SK-MEL-5 (cell line): Measurements from ENCODE around the gene EIF2A. TPM values are rescaled to one million over a fixed set of nuclear protein-coding genes. Genes with fewer than 3 reads are reported as not detected.
"Not testable (repeated sequence)": the region's sequence is repeated elsewhere in the genome, so short reads cannot be mapped to it uniquely, and the experiment has no call there.

Experiments
- DNase-seq: peaks from one replicate; pipeline ENCODE4 v3.0.0-alpha.2; 2016; ENCODE audit warnings: low read depth, low spot score
- in situ Hi-C: cut with HindIII; loops from 2 replicates; pipeline ENCODE4 v1.10.0; 2016; ENCODE audit warnings: low sequenced_read_pairs, high pct_unique_total_duplicates, low pct_unique_long_range_greater_than_20kb
- total RNA-seq: library from RNA; depleted of rRNA; stranded (reverse); fragments of >200 nt; shearing (Covaris generic); gene quantifications from 2 replicates; pipeline ENCODE4 v1.2.3, GENCODE V29; 2014

Gene EIF2A
- total RNA-seq, 1 experiment from 2014 or later = 200 TPM

DNA sequence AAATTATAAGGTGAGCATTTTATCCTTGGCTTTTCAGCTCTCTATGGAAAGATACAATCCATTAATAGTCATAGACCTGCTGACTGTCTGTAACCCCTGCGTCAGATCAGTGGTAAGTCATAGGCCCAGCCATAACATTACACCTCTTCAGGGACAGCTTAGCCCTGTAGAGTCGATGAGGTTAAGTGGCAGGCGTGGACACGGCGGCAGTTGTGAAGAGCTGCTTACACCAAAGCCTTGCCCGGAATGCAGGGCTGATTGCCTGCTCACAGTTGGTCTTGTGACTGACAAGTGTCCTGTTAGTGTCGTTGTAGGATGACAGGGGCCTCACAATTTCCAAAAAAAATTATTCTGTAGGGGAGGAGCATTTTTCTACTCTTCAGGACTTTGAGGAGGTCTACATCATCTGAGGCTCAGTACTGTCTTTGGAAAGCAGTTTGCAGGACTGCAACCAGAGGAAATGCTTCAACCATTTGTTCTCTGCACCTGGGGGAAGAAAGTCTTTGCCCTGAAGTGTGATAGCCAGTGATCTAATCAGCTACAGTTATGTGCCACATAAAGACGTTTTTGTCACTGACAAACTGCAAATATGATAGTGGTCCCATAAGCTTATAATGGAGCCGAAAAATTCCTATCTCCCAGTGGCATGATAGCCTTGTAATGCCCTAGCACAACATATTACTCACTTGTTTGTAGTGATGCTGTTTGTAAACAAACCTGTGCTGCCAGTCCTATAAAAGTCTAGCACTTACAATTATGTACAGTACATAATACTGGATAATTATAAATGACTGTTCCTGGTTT, 41.6 kb downstream of the EIF2A start:
- in situ Hi-C loops = no loop called here
- DNase-seq = no peak

DNA sequence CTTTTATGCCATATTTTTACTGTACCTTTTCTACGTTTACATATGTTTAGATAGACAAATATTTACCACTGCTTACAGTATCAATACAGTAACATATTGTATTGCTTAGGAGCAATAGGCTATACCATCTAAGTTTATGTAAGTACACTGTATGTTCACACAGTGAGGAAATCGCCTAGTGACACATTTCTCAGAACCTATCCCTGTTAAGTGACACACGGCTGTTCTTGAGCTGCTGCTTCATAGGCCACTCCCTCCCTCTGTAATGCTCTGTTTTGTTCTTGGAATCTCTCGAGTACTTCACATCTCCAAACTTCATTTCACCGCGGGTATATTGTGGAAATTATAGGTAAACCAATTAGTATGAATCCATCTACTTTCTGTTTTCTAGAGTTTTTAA, 43.2 kb downstream of the EIF2A start:
- in situ Hi-C loops = no loop called here

DNA sequence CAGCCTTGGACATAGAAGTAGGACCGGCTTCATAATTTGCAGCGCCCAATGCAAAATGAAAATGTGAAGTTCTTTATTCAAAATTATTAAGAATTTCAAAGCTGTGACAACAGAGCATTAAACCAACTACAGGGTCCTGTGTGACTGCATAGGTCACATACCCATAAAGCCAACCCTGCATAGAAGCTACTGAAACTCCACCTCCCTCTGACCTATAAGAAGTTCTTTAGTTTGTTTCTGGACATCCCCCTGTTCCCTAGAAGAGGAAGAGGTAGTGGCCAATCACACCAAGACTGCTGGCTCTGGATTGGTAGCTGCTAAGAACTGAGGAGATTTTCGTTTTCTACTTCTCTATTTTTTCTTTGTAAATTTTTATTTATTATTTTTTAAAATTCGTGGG, 47.6 kb downstream of the EIF2A start:
- no peak for DNase-seq
- in situ Hi-C loops = no loop called here

More for the DNA sequence above, 43.2 kb downstream of the EIF2A start:
- DNase-seq = no peak

DNA sequence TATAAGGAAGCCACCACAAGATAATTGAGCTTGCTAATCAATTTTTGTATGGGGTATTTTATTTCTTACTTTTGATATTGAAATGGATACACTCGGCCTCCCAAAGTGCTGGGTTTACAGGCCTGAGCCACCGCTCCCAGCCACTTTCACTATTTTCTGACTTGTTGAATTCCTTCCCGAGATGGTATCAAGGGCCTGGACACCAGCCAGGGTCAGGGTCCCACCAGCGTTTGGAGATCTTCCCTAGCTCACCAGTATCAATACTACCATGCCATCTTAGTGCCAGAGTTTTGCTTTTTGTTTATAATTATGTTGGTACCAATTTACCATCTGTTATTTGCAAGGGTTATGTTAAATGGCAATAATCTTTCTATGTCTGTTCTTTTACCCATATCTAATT, 51.1 kb downstream of the EIF2A start:
- in situ Hi-C loops = no loop called here
- no peak for DNase-seq

DNA sequence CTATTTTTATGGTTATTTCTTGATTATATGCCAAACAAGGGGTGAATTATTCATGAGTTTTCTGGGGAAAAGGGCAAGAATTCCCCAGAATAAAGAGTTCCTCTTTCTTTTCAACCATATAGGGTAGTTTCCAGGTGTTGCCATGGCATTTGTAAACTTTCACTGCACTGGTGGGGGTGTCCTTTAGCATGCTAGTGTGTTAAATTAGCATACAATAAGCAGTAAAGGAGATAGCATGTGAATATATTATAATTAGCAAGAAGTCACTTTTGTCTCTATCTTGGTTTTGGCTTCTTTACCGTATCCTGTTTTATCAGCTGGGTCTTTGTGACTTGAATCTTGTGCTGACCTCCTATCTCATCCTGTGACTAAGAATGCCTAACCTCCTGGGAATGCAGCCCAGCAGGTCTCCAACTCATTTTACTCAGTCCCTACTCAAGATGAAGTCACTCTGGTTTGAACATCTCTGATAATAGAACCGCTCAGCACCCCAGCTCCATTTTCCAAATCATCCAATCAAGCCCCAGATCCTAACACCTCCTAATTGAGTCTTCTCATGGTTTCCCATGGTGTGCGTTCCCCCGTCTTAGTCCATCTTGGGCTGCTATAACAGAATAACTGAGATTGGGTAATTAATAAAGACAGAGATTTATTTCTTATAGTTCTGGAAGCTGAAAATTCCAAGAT, 53.2 kb downstream of the EIF2A start:
- DNase-seq = peak; percentile 44
- in situ Hi-C loops = no loop called here

DNA sequence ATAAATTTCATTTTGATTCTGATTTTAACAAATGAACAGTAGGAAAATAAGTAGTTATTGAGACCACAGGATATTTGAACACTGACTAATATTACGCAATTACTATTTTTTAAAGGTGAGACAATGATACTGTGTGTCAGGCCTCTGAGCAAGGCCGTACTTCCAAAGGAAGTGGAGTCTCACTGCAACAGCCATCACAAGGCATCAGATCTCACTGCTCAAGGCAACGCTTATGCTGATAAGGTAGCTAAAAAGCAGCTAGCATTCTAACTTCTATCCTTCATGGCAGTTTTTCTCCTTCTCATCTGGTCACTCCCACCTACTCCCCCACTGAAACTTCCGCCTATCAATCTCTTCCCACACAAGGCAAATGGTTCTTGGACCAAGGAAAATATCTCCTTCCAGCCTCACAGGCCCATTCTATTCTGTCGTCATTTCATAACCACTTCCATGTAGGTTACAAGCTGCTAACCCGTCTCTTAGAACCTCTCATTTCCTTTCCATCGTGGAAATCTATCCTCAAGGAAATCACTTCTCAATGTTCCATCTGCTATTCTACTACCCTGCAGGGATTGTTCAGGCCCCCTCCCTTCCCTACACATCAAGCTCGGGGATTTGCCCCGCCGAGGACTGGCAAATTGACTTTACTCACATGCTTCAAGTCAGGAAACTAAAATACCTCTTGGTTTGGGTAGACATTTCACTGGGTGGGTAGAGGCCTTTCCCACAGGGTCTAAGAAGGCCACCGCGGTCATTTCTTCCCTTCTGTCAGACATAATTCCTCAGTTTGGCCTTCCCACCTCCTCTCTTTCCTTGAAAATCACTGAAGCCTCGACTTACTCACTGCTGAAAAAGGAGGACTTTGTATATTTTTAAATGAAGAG, 54.3 kb downstream of the EIF2A start:
- in situ Hi-C loops, DNase-seq: not testable (repeated sequence)

DNA sequence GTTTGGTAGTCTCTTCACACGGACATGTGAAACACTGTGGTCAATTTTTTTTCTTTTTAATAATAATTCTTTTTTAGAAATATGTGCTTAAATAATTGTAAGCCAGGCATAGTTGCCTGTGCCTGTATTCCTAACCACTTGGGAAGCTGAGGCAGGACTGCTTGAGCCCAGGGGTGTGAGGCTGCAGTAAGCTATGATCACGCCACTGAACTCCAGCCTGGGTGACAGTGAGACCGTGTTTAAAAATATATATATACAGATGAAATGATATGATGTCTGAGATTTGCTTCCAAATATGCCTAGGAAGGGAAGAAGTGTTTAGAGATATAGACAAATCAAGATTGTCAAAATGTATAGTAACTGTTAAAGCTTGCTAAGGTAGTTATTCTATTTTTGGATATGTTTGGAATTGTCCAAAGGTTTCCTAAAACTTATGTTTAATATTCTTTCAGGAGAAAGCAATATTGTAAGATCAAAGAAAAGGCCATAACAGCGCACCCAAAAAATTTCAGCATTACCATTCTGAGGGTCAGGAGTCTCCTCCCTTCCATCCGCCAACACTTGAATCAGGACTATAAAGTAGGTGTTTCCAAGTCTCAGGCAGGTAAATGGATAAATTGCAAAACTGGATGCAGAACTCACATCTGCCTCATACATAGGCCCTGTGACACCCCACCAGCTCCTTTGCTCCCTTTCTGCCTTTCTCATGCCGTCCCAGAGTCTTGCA, 56.0 kb downstream of the EIF2A start:
- in situ Hi-C loops = no loop called here
- DNase-seq = no peak

DNA sequence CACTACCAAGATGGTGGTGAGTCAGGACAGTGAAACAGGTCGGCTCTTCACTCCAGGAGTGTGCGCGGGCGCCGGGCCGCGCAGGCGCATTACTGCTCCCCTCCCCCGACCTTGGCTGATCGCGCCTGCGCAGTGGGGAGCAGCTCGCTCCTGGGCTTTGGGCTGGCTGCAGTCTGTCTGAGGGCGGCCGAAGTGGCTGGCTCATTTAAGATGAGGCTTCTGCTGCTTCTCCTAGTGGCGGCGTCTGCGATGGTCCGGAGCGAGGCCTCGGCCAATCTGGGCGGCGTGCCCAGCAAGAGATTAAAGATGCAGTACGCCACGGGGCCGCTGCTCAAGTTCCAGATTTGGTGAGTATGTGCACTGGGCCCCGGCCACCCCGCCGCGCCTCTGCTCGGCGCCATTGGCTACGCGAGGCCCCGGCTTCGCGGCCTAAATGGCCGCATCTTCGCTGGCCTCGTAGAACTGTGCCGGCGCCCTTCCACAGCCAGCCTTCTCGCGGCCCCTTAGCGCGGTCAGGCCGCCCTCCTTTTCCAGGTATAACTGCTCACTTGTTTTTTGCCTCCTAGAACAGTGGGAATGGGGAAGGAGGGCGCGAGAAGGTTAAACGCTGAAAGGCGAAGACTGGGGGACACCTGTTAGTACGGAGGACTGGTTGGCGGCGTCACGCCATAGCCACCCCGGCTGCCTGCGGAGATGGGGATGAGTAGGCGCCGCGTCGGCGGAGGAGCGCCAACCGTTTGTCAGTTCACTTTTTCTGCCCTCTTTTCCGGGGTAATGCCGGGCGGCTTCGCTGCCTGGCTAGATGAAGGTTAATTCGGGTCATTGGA, 56.8 kb downstream of the EIF2A start, which contains the start of gene SELENOT:
SELENOT (plus strand) TSS at position 169 of the 827 bp plus-strand sequence; CDS start at position 211, 42 bp downstream.
- in situ Hi-C loops = no loop called here
- peak; percentile 94 for DNase-seq

DNA sequence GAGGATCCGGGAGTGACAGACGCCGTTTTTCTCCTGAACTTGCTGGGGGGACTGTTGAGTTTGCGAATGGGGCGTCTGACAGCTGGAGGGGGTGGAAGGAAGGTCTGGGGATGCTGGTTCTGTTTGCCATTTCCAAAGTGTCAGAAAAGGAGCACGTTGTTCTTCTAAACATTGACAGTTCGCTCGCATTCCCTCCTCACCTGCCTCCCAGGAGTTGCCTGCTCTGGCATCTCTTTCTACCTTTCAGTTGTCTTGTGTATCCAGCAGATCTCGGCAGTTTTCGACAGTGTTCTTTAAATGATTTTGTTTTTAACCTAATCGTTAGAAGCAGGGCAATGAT, 57.4 kb downstream of the EIF2A start:
- in situ Hi-C loops = no loop called here
- DNase-seq = peak; percentile 20

DNA sequence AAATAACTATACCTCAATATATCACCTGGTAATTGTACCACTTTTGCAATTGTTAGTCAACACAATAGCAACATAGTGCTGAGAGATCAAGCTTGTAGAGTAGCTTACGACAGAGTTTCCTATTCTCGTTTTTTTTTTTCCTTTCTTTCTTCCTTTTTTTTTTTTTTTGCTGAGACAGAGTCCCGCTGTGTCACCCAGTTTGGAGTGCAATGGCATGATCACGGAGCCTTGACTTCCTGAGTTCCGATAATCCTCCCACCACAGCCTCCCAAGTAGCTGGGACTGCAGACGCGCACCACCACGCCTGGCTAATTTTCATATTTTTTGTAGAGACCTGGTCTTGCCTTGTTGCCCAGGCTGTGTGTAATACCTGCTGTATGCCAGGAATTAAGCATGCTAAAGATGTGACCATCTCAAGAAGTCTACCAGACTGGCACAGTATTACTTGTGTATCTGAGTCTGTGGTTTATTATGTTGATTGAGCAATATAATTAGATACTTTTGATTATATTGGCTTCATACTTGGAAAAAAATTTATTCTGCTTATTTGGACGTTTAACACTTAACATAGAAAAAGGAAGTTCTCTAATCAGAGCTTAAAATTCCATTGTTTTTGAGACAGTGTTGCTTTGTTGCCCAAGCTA, 59.5 kb downstream of the EIF2A start:
- DNase-seq = no peak
- in situ Hi-C loops = no loop called here

DNA sequence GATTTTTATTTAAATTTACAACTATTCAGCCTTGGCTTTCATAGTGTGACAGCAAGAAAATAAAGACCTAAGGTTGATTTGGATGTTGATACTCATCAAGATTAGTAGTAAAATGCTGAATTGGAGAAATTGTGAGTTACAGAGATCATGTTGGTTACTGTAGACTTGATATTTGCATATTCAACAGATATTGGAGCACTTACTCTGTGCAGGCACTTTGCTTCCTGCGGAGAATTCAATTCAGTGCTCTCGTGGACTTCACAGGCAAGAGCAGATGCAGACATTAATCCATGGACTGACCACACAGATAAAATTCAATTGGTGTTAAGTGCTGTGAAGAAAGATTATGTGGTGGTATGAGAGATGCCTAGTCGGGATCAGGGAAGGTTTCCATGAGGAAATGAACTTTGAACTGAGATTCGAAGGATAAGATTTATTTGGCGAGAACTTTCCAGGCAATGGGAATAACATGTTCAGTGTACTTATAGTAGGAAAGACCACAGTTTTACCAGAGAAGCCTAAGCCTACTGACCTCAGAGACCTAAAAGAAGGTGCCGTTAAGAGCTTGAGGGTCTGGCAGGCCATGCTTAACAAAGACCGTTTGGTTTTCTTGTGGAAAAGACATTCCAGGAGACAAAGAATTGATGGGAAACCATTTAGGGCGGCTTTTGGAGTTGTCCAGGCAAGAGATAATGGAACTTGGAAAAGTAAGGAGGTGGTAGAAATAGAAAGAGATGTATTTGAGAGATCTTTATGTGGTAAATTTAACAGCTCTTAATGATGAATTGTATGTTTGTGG, 60.9 kb downstream of the EIF2A start:
- DNase-seq = no peak
- in situ Hi-C loops = no loop called here

DNA sequence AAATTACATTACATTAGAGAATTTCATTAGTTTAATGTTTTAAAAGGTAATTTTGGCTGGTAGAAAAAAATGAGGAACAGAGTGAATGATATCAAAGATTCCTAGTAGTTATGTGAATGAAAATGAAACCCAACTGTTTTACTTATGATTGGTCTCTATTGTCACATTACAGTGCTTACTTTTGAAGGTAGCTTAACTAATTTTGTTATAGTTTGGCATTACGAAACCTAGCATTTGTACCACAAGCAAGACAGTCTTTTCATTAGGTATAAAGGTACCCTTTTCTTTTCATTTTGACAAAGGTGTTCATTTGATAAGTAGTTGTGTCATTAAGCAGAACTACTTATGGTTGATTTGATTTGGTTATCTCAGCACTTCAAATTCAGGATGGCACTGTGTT, 63.4 kb downstream of the EIF2A start:
- no peak for DNase-seq
- in situ Hi-C loops = no loop called here

DNA sequence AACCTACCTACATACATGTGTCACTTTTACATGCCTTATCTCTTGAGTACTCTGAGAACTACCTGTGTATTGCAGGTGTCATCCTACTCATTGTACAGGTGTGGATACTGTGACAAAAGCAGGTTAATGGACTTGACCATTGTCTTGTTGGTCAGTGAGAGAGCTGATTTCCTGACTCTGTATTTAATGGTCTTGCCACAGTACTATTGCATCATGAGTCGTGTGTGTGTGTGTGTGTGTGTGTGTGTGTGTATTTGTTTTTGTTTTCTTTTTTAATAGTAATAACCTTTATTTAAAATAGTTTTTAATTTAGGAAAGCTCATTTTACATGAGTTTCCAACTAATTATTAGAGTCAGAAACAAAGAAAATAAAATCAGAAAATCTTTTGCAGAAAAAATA, 64.2 kb downstream of the EIF2A start:
- no peak for DNase-seq
- in situ Hi-C loops = no loop called here

DNA sequence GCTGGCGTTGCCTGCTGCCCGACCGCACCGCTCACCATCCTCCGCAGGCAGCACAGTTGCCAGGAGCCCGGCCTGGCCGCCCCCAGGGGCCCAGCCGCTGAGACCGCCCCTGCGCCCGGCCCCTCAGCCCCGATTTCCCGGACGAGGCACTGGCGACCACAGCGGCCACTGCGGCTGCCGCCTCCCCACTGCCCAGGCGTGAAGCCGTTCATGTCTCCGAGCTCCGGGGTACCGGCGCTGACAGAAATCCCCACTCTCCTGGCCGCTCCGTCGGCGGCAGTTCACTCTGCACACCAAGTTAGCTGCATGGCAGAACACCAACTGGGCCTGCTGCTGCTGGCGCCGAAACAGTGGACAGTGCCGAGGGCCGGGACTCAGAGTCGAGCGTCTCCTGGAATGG, 65.1 kb downstream of the EIF2A start:
- in situ Hi-C loops = no loop called here

DNA sequence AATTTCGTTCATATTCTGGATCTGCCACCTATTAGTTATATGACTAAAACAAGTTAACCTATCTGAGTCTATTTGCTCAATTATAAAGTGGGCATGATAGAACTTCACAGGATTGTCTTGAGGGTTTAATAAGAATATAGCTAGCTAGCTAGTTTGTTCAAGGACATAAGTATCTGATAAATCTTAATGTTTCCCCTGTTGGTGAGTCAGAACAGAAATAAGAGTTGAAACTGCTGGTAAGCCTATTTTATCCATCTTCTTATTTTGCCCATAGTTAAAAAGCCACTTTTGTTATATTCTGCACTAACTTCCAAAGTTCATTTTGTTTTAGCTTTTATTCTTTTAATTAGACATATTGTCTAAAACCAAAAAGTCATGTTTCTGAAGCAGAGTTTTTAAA, 65.9 kb downstream of the EIF2A start:
- DNase-seq = no peak
- in situ Hi-C loops = no loop called here

More for the DNA sequence above, 65.1 kb downstream of the EIF2A start:
- no peak for DNase-seq

DNA sequence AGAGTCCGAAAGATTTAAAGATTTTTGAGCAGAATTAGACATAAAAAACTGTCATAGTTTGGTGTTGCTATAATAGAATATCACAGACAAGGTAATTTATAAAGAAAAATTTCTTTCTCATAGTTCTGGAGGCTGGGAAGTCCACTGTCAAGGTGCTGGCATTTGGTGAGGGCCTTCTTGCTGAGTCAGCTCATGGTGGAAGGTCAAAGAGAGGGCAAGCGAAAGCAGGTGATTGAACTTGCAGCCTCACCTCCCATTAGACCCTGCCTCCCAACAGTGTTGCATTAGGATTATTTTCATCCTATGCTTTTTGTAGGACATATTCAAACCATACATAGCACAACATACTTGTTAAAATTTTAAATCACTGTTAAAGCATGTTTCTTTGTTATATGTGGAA, 66.4 kb downstream of the EIF2A start:
- in situ Hi-C loops = no loop called here
- no peak for DNase-seq
